ENCODE measurements around the gene LYPD6. TPM values are rescaled to one million over a fixed set of nuclear protein-coding genes. Genes with fewer than 3 reads are reported as not detected.

LYPD6 gene
- total RNA-seq, 3 donors from 2014 or later, result 0.16 to 17.7 (median 3.9) TPM

DNA sequence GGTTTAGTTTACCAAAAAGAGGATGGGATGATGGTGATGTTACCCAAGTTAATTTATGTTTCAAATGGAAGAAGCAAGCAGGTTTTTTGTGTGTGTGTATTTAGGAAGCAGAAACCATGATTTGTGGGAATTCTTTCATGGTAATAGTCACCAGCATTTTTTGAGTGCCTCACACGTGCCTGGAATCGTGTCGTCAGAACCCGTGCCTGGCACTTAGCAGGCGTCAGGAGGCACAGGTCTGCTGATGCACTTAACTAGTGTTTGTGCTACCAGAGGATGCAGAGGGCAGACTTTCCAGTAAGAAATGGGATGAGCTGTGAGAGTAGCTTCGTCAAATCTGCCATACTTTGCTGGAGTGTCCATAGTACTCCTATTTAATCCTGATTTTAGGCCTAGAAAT lies 41.1 kb downstream of the LYPD6 start:
- no peaks in the 10 kb centered on the region for H3K36me3 ChIP-seq
- no peak overlapping the region for H3K27ac ChIP-seq
- no peak for DNase-seq (ENCODE audit: low spot score in 2 of 2)
- TF ChIP-seq POLR2AphosphoS5 (IDR thresholded peaks at IDR 0.05), result no peak
- TF ChIP-seq, protein P1, sequence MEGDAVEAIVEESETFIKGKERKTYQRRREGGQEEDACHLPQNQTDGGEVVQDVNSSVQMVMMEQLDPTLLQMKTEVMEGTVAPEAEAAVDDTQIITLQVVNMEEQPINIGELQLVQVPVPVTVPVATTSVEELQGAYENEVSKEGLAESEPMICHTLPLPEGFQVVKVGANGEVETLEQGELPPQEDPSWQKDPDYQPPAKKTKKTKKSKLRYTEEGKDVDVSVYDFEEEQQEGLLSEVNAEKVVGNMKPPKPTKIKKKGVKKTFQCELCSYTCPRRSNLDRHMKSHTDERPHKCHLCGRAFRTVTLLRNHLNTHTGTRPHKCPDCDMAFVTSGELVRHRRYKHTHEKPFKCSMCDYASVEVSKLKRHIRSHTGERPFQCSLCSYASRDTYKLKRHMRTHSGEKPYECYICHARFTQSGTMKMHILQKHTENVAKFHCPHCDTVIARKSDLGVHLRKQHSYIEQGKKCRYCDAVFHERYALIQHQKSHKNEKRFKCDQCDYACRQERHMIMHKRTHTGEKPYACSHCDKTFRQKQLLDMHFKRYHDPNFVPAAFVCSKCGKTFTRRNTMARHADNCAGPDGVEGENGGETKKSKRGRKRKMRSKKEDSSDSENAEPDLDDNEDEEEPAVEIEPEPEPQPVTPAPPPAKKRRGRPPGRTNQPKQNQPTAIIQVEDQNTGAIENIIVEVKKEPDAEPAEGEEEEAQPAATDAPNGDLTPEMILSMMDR (IDR thresholded peaks at IDR 0.05), result no peak
- TF ChIP-seq POLR2A (IDR thresholded peaks at IDR 0.05), result no peak
- H3K27me3 ChIP-seq, result no peaks in the 10 kb centered on the region
- no peak overlapping the region for H3K4me3 ChIP-seq
- no peaks in the 10 kb centered on the region for H3K4me1 ChIP-seq
- intact Hi-C loops (cut with DNase I; ENCODE audit: low total_unique reads), result no loop called here
- H3K9me3 ChIP-seq, result no peaks in the 10 kb centered on the region

DNA sequence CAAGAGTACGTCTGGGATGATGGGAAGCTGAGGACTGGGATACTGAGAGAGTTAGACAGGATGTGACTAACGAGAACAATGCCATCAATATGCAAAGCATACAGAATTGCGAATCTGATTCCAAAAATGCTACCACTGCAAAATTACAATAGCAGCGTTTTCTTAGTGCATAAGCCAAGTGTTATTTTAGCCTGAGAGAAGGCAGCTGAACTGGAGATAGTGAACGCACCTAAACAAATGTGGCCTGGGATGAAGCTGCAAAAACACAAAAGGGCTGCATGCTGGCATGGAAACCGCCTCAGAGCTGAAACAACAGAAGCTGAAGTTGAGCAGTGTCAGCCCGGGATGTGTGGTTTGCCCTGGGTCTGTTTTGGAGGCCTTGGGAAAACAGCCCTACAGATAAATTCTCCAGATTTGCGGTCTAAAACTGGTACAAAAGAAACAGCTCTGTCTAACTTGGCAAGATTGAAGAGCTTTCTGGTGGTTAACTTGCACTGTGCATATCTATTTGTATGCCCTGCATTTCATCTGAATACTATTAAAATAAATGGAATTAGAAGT lies 45.5 kb downstream of the LYPD6 start:
- H3K36me3 ChIP-seq, result no peaks in the 10 kb centered on the region
- H3K4me1 ChIP-seq, result no peaks in the 10 kb centered on the region
- no peak overlapping the region for H3K4me3 ChIP-seq
- DNase-seq (ENCODE audit: low spot score in 2 of 2), result no peak
- TF ChIP-seq, protein P1 (IDR thresholded peaks at IDR 0.05), result no peak
- intact Hi-C loops (cut with DNase I; ENCODE audit: low total_unique reads), result no loop called here
- H3K27ac ChIP-seq, result no peak overlapping the region
- H3K27me3 ChIP-seq, result no peaks in the 10 kb centered on the region
- H3K9me3 ChIP-seq, result no peaks in the 10 kb centered on the region

DNA sequence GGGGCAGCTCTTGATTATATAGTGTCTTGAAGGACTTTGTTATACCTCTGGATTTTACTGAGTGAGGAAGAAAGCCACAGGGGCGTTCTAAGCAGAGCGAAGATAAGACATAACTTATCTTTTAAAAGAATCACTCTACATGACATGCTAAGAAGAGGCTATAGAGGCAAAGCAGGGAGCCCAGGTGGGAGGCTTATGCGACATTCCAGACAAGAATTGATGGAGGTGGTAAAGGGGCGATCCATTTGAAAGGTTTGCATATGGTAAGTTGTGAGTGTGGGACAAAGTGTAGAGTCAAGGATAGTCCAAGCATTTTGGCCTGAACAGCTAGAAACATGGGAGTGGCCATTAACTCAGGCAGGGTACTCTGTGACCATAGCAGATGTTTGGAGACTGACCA lies 49.8 kb downstream of the LYPD6 start:
- no peak for DNase-seq (ENCODE audit: low spot score in 2 of 2)
- Histone ChIP-seq H3K27ac (no peak overlapping the region), H3K27me3 (no peaks in the 10 kb centered on the region), H3K9me3 (no peaks in the 10 kb centered on the region), H3K4me1 (no peaks in the 10 kb centered on the region), H3K36me3 (no peaks in the 10 kb centered on the region), H3K4me3 (no peak overlapping the region)
- TF ChIP-seq POLR2AphosphoS5 (IDR thresholded peaks at IDR 0.05), result no peak
- no peak for TF ChIP-seq POLR2A (IDR thresholded peaks at IDR 0.05)
- TF ChIP-seq, protein P1 (IDR thresholded peaks at IDR 0.05), result no peak
- intact Hi-C loops (cut with DNase I; ENCODE audit: low total_unique reads), result no loop called here

DNA sequence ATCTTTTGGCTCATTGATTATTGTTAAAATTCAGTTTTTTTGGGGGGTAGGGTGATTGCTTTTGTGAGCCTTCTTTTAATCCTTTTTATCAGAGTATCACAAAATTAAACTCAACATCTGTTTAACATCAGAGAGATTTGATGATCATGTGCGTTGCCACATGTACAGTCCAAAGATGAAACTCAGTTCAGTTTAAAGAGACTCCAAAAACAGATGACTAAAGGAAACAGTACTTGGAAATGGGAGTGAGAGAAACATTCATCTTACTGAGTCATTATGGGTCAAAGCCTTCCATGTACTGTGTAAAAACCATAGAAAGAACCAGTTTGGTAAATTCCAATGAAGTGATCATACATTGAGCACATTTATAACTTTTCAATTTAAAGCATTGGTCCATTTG lies 53.0 kb downstream of the LYPD6 start:
- no peak overlapping the region for H3K27ac ChIP-seq
- no peak overlapping the region for H3K4me3 ChIP-seq
- intact Hi-C loops (cut with DNase I; ENCODE audit: low total_unique reads), result no loop called here
- H3K27me3 ChIP-seq, result no peaks in the 10 kb centered on the region
- no peaks in the 10 kb centered on the region for H3K9me3 ChIP-seq
- no peaks in the 10 kb centered on the region for H3K36me3 ChIP-seq
- H3K4me1 ChIP-seq, result no peaks in the 10 kb centered on the region
- no peak for DNase-seq (ENCODE audit: low spot score in 2 of 2)
- TF ChIP-seq, protein P1 (IDR thresholded peaks at IDR 0.05), result no peak
- no peak for TF ChIP-seq POLR2A (IDR thresholded peaks at IDR 0.05)

DNA sequence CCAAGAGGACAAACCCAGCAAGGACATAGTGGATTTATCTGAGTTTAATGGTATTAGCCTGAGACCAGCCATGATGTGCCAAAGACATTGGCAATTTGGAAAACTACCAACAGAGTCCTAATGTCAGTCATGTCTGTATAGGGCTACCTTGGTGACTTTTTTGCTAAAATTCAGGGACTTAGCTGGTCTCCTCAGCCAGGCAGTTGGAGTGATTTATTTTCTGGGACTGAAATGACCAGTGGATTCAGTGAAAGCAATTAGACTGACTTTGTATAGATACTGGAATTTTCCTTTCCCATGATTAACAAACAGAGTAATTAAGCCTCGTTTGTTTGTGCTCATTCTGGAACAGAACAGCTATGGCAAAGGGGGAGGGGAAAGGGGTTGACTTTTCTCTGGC lies 55.0 kb downstream of the LYPD6 start:
- Histone ChIP-seq H3K4me3 (no peak overlapping the region), H3K27ac (no peak overlapping the region), H3K9me3 (no peaks in the 10 kb centered on the region), H3K36me3 (no peaks in the 10 kb centered on the region), H3K27me3 (no peaks in the 10 kb centered on the region), H3K4me1 (no peaks in the 10 kb centered on the region)
- no peak for DNase-seq (ENCODE audit: low spot score in 2 of 2)
- no peak for TF ChIP-seq POLR2AphosphoS5 (IDR thresholded peaks at IDR 0.05)
- TF ChIP-seq, protein P1 (IDR thresholded peaks at IDR 0.05), result no peak
- intact Hi-C loops (cut with DNase I; ENCODE audit: low total_unique reads), result no loop called here
